ENCODE results near the gene EDDM13.
"Not testable (repeated sequence)": the region's sequence is repeated elsewhere in the genome, so short reads cannot be mapped to it uniquely, and the experiment has no call there.

Gene EDDM13

GRCh38 chr19:56319991-56320390 is 47.4 kb downstream of the EDDM13 start:
- in situ Hi-C loops (cut with HindIII; ENCODE audit: low sequenced_read_pairs) = no loop called here

- in situ Hi-C loops (cut with HindIII; ENCODE audit: low sequenced_read_pairs) = no loop called here
These were observed 48.9 kb downstream of the EDDM13 start for GRCh38 chr19:56321254-56321988.

GRCh38 chr19:56321989-56322440 is 49.5 kb downstream of the EDDM13 start:
- in situ Hi-C loops (cut with HindIII; ENCODE audit: low sequenced_read_pairs) = no loop called here

- in situ Hi-C loops (cut with HindIII; ENCODE audit: low sequenced_read_pairs) = no loop called here
These were observed 51.9 kb downstream of the EDDM13 start for GRCh38 chr19:56324436-56324835.

GRCh38 chr19:56332695-56333094 is 60.1 kb downstream of the EDDM13 start:
- in situ Hi-C loops (cut with HindIII; ENCODE audit: low sequenced_read_pairs) = no loop called here

GRCh38 chr19:56333506-56333905 is 61.0 kb downstream of the EDDM13 start:
- in situ Hi-C loops (cut with HindIII; ENCODE audit: low sequenced_read_pairs) = no loop called here

GRCh38 chr19:56335371-56335770 is 62.8 kb downstream of the EDDM13 start:
- in situ Hi-C loops (cut with HindIII; ENCODE audit: low sequenced_read_pairs) = not testable (repeated sequence)

- in situ Hi-C loops (cut with HindIII; ENCODE audit: low sequenced_read_pairs) = not testable (repeated sequence)
These were observed 64.5 kb downstream of the EDDM13 start for GRCh38 chr19:56337077-56337476.

- in situ Hi-C loops (cut with HindIII; ENCODE audit: low sequenced_read_pairs) = not testable (repeated sequence)
These were observed 66.5 kb downstream of the EDDM13 start for GRCh38 chr19:56339031-56339430.

- in situ Hi-C loops (cut with HindIII; ENCODE audit: low sequenced_read_pairs) = no loop called here
These were observed 69.4 kb downstream of the EDDM13 start for GRCh38 chr19:56341948-56342347.

- in situ Hi-C loops (cut with HindIII; ENCODE audit: low sequenced_read_pairs) = no loop called here
These were observed 74.7 kb downstream of the EDDM13 start for GRCh38 chr19:56347163-56347778.

- in situ Hi-C loops (cut with HindIII; ENCODE audit: low sequenced_read_pairs) = no loop called here
These were observed 75.8 kb downstream of the EDDM13 start for GRCh38 chr19:56348289-56348877.

- in situ Hi-C loops (cut with HindIII; ENCODE audit: low sequenced_read_pairs) = no loop called here
These were observed 78.0 kb downstream of the EDDM13 start for GRCh38 chr19:56350416-56351045.

- in situ Hi-C loops (cut with HindIII; ENCODE audit: low sequenced_read_pairs) = no loop called here
These were observed 78.7 kb downstream of the EDDM13 start for GRCh38 chr19:56351208-56351607.

GRCh38 chr19:56355517-56355916 is 83.0 kb downstream of the EDDM13 start:
- in situ Hi-C loops (cut with HindIII; ENCODE audit: low sequenced_read_pairs) = no loop called here

GRCh38 chr19:56356944-56357343 is 84.4 kb downstream of the EDDM13 start:
- in situ Hi-C loops (cut with HindIII; ENCODE audit: low sequenced_read_pairs) = no loop called here
